ENCODE data around the gene TPH1.

The TPH1 gene

GRCh38 chr11:18027475-18027874, 18.6 kb downstream of the TPH1 start:
- FAIRE-seq: no peak

GRCh38 chr11:18022419-18022818, 23.6 kb downstream of the TPH1 start:
- DNase-seq (ENCODE audit: insufficient read length, low spot score) (no peak), FAIRE-seq (no peak)
- no peak for TF ChIP-seq CTCF (IDR thresholded peaks at IDR 0.05; ENCODE audit: insufficient read depth, missing control alignments)

More at GRCh38 chr11:18027475-18027874, 18.6 kb downstream of the TPH1 start:
- no peak for DNase-seq (ENCODE audit: insufficient read length, low spot score)
- TF ChIP-seq CTCF (IDR thresholded peaks at IDR 0.05; ENCODE audit: insufficient read depth, missing control alignments): no peak

- FAIRE-seq: no peak
- no peak for TF ChIP-seq CTCF (IDR thresholded peaks at IDR 0.05; ENCODE audit: insufficient read depth, missing control alignments)
- no peak for DNase-seq (ENCODE audit: insufficient read length, low spot score)
Observed at GRCh38 chr11:18019650-18020049, 26.4 kb downstream of the TPH1 start.

- no peak for FAIRE-seq
- no peak for TF ChIP-seq CTCF (IDR thresholded peaks at IDR 0.05; ENCODE audit: insufficient read depth, missing control alignments)
Observed at GRCh38 chr11:18016789-18017188, 29.3 kb downstream of the TPH1 start.

GRCh38 chr11:18014876-18015275, 31.2 kb downstream of the TPH1 start:
- DNase-seq (ENCODE audit: insufficient read length, low spot score) (no peak), FAIRE-seq (no peak)
- TF ChIP-seq CTCF (IDR thresholded peaks at IDR 0.05; ENCODE audit: insufficient read depth, missing control alignments): no peak

More at GRCh38 chr11:18016789-18017188, 29.3 kb downstream of the TPH1 start:
- DNase-seq (ENCODE audit: insufficient read length, low spot score): no peak

GRCh38 chr11:18013790-18014507, 32.1 kb downstream of the TPH1 start:
- DNase-seq (ENCODE audit: insufficient read length, low spot score) (no peak), FAIRE-seq (no peak)
- TF ChIP-seq CTCF (IDR thresholded peaks at IDR 0.05; ENCODE audit: insufficient read depth, missing control alignments): no peak
